Astrocyte (in vitro differentiated cells and primary cell): ENCODE measurements around the gene EXOC6. TPM values are rescaled to one million over a fixed set of nuclear protein-coding genes. Genes with fewer than 3 reads are reported as not detected.
A peak's percentile ranks its signal among the peaks of the same experiment; 100 is the strongest.

Experiments used
- DNase-seq: peaks from one replicate; pipeline ENCODE4 v3.0.0-alpha.2; 2010; ENCODE audit warnings: low read depth
- FAIRE-seq: peaks from 2 replicates; lab custom pipeline; 2011; peaks lifted over from hg19 to GRCh38; lab: Jason Lieb, UNC
- H2AFZ ChIP-seq: 2 replicates; pipeline ENCODE4 v1.6.0; 2012; ENCODE audit warnings: low read depth, low read length, inconsistent platforms
- H3K27ac ChIP-seq: 2 replicates; pipeline ENCODE4 v1.5.1; 2011; ENCODE audit warnings: low read depth, low read length, inconsistent platforms
- H3K27me3 ChIP-seq: 2 replicates; pipeline ENCODE4 v1.6.0; 2011; ENCODE audit warnings: low read length, inconsistent platforms; ENCODE audit not compliant: insufficient read depth
- H3K36me3 ChIP-seq: 2 replicates; pipeline ENCODE4 v1.5.1; 2011; ENCODE audit warnings: low read length, inconsistent platforms; ENCODE audit not compliant: insufficient read depth
- H3K4me1 ChIP-seq: 2 replicates; pipeline ENCODE4 v1.5.1; 2011; ENCODE audit warnings: low read length, inconsistent platforms; ENCODE audit not compliant: insufficient read depth
- H3K4me2 ChIP-seq: 2 replicates; pipeline ENCODE4 v1.6.0; 2012; ENCODE audit warnings: low read length, inconsistent platforms
- H3K4me3 ChIP-seq: 2 replicates; pipeline ENCODE4 v1.5.1; 2011; ENCODE audit warnings: low read depth, mild to moderate bottlenecking, low read length, inconsistent platforms; ENCODE audit not compliant: insufficient read depth
- H3K79me2 ChIP-seq: 2 replicates; pipeline ENCODE4 v1.6.0; 2012; ENCODE audit warnings: mild to moderate bottlenecking, low read length, inconsistent platforms; ENCODE audit not compliant: insufficient read depth
- H3K9ac ChIP-seq: 2 replicates; pipeline ENCODE4 v1.6.0; 2012; ENCODE audit warnings: mild to moderate bottlenecking, low read length, inconsistent platforms
- H3K9me3 ChIP-seq: 2 replicates; pipeline ENCODE4 v1.5.1; 2012; ENCODE audit warnings: low read depth, mild to moderate bottlenecking, low read length, inconsistent platforms; ENCODE audit not compliant: insufficient read depth
- H4K20me1 ChIP-seq: 2 replicates; pipeline ENCODE4 v1.6.0; 2012; ENCODE audit warnings: low read length, inconsistent platforms; ENCODE audit not compliant: insufficient read depth
- H3K27ac Mint-ChIP-seq: one replicate; pipeline ENCODE4 v1.8.0; 2021; ENCODE audit warnings: mild to moderate bottlenecking, mixed read lengths; ENCODE audit not compliant: unreplicated experiment
- H3K27me3 Mint-ChIP-seq: one replicate; pipeline ENCODE4 v1.8.0; 2021; ENCODE audit warnings: low read depth, mixed read lengths; ENCODE audit not compliant: unreplicated experiment
- H3K36me3 Mint-ChIP-seq: one replicate; pipeline ENCODE4 v1.8.0; 2021; ENCODE audit warnings: low read depth, mixed read lengths; ENCODE audit not compliant: unreplicated experiment
- H3K4me1 Mint-ChIP-seq: one replicate; pipeline ENCODE4 v1.8.0; 2021; ENCODE audit warnings: low read depth, mixed read lengths; ENCODE audit not compliant: unreplicated experiment
- H3K4me3 Mint-ChIP-seq: one replicate; pipeline ENCODE4 v1.8.0; 2021; ENCODE audit warnings: mild to moderate bottlenecking, moderate library complexity, mixed read lengths; ENCODE audit not compliant: unreplicated experiment
- H3K9me3 Mint-ChIP-seq: one replicate; pipeline ENCODE4 v1.8.0; 2021; ENCODE audit warnings: mild to moderate bottlenecking, mixed read lengths; ENCODE audit not compliant: unreplicated experiment
- EZH2 ChIP-seq: IDR thresholded peaks from 2 replicates; pipeline ENCODE4 v1.6.1; 2012; ENCODE audit warnings: mild to moderate bottlenecking, low read length, inconsistent platforms; ENCODE audit not compliant: insufficient read depth
- total RNA-seq: library from RNA; stranded (reverse); gene quantifications from 2 replicates; pipeline ENCODE4 v1.2.1, GENCODE V29; 2021
- TF ChIP-seq, protein P1 (sequence below): IDR thresholded peaks from 2 replicates; pipeline ENCODE4 v1.5.1; 2011; ENCODE audit warnings: low read depth, mild to moderate bottlenecking, inconsistent platforms, low read length, moderate library complexity; ENCODE audit not compliant: insufficient read depth

Gene EXOC6
- total RNA-seq, 1 donor from 2014 or later = 4.9 TPM

DNA sequence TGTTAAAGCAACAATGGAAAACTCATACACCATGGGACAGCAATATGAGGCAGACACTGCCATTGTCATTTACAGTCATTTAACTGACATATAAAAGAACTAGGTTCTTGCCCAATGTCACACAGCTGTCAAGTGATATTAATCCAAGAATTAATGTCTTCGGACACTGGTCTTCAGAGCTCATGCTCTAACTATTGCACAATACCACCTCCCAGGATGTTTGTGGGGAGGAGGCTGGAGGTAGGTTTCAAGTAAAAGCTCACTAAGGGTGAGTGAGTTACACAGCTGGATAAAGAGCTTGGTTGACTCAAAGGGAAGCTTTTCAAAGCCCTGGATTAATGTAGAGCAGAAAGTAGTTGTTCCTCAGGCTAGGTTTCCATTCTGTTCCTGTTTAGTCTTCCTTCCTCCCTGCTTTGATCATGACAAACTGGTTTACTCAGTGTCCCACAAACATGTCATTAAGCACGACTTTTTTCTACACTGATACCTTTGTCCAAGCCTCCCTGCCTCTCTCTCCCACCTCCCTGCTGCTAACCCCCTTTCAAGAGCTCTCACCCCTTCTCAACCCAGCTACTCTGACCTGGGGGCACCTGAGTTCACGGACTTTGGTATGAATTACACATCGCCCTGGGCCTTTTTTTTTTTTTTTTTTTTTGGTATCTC, 987 bp upstream of the EXOC6 start:
- Mint-ChIP-seq H3K9me3 (peaks cover 10% of the 10 kb centered on the region), H3K4me3 (peak overlapping the region; percentile 88), H3K27me3 (no peaks in the 10 kb centered on the region), H3K27ac (no peak overlapping the region), H3K4me1 (no peaks in the 10 kb centered on the region), H3K36me3 (no peaks in the 10 kb centered on the region)
- no peaks in the 10 kb centered on the region for H3K9me3 ChIP-seq
- H2AFZ ChIP-seq = no peak overlapping the region
- no peak overlapping the region for H3K4me3 ChIP-seq
- no peaks in the 10 kb centered on the region for H3K4me1 ChIP-seq
- no peaks in the 10 kb centered on the region for H3K36me3 ChIP-seq
- H3K4me2 ChIP-seq = peak overlapping the region; percentile 96
- no peaks in the 10 kb centered on the region for H4K20me1 ChIP-seq
- DNase-seq (no peak), FAIRE-seq (no peak)
- no peaks in the 10 kb centered on the region for H3K79me2 ChIP-seq
- no peak overlapping the region for H3K9ac ChIP-seq
- no peak overlapping the region for H3K27ac ChIP-seq
- H3K27me3 ChIP-seq = no peaks in the 10 kb centered on the region
- no peak for TF ChIP-seq EZH2
- TF ChIP-seq, protein P1, sequence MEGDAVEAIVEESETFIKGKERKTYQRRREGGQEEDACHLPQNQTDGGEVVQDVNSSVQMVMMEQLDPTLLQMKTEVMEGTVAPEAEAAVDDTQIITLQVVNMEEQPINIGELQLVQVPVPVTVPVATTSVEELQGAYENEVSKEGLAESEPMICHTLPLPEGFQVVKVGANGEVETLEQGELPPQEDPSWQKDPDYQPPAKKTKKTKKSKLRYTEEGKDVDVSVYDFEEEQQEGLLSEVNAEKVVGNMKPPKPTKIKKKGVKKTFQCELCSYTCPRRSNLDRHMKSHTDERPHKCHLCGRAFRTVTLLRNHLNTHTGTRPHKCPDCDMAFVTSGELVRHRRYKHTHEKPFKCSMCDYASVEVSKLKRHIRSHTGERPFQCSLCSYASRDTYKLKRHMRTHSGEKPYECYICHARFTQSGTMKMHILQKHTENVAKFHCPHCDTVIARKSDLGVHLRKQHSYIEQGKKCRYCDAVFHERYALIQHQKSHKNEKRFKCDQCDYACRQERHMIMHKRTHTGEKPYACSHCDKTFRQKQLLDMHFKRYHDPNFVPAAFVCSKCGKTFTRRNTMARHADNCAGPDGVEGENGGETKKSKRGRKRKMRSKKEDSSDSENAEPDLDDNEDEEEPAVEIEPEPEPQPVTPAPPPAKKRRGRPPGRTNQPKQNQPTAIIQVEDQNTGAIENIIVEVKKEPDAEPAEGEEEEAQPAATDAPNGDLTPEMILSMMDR = no peak

DNA sequence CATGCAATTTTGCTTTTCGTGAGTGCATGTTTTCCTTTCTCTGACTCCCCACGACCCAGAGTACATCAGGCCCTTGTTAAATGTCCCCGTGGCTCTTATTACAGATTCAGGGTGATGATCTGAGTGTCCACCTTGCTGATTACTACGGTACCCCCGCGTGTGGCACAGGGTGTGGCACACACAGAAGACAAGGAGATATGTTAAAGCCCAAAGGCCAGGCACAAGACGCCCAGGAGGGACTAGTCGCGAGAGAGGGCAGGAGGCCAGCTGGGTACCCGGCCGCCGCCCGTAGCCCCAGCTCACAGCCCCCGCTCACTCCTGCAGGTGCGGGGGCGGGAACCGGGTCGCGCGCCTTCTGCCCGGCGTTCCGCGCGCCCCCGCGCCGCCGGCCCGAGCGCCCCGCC, 281 bp upstream of the EXOC6 start:
- Histone ChIP-seq H3K4me1 (no peaks in the 10 kb centered on the region), H3K9me3 (no peaks in the 10 kb centered on the region), H2AFZ (peak overlapping the region; percentile 91), H3K79me2 (peaks cover 2% of the 10 kb centered on the region), H3K4me3 (peak overlapping the region; percentile 78), H3K27me3 (no peaks in the 10 kb centered on the region), H4K20me1 (no peaks in the 10 kb centered on the region), H3K4me2 (peak overlapping the region; percentile 96), H3K9ac (peak overlapping the region; percentile 73), H3K27ac (no peak overlapping the region), H3K36me3 (no peaks in the 10 kb centered on the region)
- H3K36me3 Mint-ChIP-seq = no peaks in the 10 kb centered on the region
- H3K9me3 Mint-ChIP-seq = peaks cover 10% of the 10 kb centered on the region
- TF ChIP-seq EZH2 = no peak
- TF ChIP-seq, protein P1 = no peak
- DNase-seq (no peak), FAIRE-seq (no peak)
- no peaks in the 10 kb centered on the region for H3K4me1 Mint-ChIP-seq
- H3K4me3 Mint-ChIP-seq = peak overlapping the region; percentile 88
- H3K27me3 Mint-ChIP-seq = no peaks in the 10 kb centered on the region
- peak overlapping the region; percentile 60 for H3K27ac Mint-ChIP-seq

DNA sequence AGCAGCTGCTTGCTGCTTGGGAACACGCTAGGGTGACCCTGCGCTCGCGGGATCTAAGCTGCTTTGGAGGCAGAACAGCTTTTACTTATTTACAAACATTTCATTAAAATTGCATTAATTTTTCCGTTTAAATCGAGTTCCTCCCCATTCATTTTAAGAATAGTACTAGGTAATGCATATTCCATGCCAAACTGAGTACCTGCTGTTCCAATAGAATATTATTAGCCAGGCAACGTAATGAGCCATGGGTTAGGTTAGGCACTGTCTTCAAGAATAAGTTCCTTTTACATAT, 860 bp downstream of the EXOC6 start:
- Histone ChIP-seq H3K4me1 (no peaks in the 10 kb centered on the region), H3K27ac (no peak overlapping the region), H2AFZ (peak overlapping the region; percentile 88), H4K20me1 (no peaks in the 10 kb centered on the region), H3K9me3 (no peaks in the 10 kb centered on the region), H3K27me3 (no peaks in the 10 kb centered on the region), H3K4me3 (peak overlapping the region; percentile 78), H3K79me2 (peaks cover 3% of the 10 kb centered on the region), H3K9ac (peak overlapping the region; percentile 84), H3K36me3 (no peaks in the 10 kb centered on the region), H3K4me2 (peak overlapping the region; percentile 96)
- peaks cover 10% of the 10 kb centered on the region for H3K9me3 Mint-ChIP-seq
- H3K27ac Mint-ChIP-seq = no peak overlapping the region
- FAIRE-seq (no peak), DNase-seq (no peak)
- no peaks in the 10 kb centered on the region for H3K4me1 Mint-ChIP-seq
- no peak for TF ChIP-seq EZH2
- TF ChIP-seq, protein P1 = no peak
- H3K36me3 Mint-ChIP-seq = no peaks in the 10 kb centered on the region
- no peaks in the 10 kb centered on the region for H3K27me3 Mint-ChIP-seq
- peak overlapping the region; percentile 85 for H3K4me3 Mint-ChIP-seq
